Fibroblast of skin of scalp (primary cell): Measurements from ENCODE around the gene NEBL.

Source experiments
- DNase-seq: peaks from one replicate; pipeline ENCODE4 v3.0.0-alpha.2; 2013

NEBL gene

DNA sequence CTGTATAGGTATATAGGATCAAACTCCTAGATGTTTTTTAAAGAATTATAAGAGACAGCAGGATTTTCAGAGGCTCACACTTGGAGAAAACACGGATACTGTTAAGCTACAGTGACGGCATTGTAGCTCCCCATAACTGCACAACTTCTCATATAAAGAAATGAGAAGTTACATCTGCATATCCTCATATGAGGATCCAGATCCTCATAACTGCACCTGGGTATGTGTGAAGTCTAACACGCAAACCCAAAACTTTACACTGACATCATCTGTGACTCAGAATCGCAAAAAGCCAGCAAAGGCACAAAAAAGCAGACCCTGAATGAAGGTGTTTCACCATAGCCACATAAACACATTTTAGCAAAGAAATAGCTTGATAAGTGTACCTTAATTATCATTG lies 34.1 kb downstream of the NEBL start:
- no peak for DNase-seq

DNA sequence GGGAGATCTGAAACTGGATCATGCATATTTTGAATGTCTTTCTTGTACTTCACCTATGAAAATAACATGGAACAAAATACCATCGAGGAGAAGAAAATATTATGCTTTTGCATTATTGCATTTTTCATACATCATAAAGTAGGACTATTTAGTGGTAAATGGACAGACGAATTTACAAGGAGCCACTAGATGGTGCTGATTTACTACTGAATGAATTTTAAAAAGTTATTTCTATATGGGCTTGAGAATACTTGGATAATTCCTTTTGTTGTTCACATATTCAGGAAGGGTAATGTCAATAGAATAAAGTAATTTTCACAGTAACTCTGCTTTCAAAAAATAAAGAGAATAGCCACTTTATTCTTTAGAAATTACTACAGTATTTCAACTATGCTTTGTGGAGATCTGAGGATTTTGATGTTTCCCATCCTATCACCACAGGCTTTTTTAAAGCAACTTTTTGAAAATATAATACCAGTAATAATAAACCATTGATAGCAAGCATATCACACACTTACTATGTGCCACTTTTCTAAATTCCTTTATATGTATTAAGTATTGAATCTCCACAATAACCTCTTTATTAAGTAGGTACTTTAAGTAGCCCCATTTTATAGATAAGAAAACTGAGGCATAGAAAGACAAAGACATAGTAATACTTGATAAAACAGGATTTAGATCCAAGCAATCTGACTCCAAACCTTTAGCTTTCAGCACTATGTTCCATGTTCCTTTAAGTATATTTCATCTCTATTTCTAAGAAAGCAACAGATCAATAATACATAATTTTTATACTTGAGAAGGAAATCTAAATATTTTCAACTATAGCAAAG lies 38.6 kb downstream of the NEBL start:
- peak; percentile 44 for DNase-seq

DNA sequence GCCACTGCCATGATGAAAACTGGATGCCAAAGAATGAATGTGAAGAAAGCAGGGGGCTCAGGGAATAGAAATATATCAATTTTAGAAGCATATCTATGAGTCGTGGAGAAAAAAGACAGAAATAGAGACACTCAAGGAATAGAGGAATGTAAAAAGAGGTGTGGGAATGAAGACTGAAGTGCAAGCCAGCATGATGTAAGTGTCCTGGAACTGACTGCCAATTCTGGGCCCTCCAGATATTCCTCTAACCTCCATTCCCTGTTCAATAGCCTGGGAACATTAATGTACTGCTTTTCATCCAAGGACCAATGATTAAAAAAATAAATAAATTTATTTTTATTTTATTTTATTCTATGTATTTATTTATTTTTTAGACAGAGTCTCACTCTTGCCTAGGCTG lies 40.6 kb downstream of the NEBL start:
- DNase-seq: peak; percentile 5

DNA sequence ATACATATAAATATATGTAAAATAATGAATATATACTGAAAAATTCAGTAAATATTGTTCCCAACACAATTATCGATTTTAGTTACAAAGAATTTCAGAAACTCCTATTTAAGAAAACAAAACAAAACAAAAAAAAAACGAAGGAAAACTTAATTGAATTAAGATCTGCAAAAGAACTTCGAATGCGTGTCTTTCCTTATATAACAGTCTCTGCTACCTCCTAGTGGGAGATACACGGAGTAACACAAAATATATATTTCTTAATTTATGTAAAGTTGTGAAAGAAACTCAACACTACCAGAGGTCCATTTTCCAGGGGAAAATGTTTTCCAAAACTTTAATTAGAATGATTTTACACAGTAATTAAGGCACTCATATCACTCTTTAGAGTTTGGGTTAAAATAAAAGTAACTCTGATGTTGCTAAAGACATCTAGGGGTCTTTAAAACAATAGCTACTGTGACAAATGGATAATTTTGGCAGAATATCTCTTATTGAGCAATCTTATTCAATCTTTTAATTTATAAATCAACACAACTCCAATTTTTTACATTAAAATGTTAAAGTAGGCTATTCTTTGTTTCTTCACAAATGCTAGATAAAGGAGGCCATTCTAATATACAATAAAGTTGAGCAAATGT lies 41.6 kb downstream of the NEBL start:
- peak; percentile 47 for DNase-seq

DNA sequence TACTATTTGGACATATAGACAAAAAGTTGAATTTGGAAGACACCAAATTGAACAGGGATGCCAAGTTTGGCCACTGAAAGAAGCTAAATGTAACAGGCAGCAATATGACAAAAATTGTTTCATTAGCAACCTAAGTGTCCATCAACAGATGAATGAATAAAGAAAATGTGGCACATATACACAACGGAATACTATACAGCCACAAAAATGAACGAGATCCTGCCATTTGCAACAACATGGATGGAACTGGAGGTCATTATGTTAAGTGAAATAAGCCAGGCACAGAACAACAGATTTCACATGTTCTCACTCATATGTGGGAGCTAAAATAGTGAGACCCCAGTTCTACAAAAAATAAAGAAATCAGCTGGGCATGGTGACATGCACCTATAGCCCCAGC lies 43.8 kb downstream of the NEBL start:
- no peak for DNase-seq

DNA sequence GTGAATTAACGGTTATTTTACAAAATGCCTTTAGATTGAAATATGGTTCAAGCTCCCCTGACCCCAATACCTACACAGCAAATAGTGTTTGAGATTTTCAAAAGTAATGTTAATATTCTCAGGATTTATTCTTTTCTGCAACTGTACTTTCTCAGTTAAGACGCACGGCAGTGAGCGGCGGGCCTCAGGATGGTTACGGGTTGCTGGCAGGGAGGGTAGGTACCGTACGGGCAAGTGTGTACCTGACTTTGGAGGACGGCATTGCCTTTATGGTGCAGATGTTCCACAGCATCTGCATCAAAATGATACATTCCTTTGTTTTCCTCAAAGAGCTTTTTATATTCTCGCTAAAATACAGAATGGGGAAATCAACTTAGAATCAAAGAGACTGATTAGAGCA lies 44.8 kb downstream of the NEBL start:
- no peak for DNase-seq

DNA sequence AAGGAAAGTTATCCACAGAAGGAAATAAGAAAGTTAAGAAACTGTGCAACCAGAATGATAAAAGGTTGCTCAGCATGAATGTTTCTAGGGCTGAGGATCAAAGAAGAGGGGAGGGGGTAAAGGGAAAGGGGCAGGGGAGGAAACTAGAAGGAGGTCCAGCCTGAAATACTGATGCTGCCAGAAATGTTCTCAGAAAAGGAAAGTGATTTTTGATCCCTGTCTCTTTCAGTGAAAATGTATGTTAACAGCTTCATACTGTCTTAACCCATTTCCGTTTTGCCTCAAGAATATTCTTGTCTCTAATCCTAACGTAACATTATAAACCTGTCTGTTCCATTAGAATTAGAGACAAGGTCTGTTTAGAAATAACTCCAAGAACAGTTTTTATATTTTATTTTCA lies 49.6 kb downstream of the NEBL start:
- no peak for DNase-seq

DNA sequence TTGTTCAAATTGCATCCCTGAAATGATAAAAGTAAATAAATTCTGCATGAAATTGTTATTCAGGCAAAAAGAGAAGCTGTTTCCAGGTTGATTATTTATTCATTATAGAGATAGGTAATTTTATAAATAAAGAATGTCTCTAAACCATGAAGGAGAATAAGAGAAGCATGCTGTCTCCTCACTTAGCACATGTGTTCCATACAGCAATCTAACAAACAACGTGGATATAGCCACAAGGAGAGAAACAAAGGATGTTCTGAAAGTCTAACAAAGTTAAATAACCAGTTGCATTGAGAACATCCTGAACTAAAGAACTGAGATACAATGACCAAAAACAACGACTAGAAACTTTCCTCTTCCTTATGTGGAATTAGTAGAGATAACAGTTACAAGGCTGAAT lies 50.8 kb downstream of the NEBL start:
- no peak for DNase-seq

DNA sequence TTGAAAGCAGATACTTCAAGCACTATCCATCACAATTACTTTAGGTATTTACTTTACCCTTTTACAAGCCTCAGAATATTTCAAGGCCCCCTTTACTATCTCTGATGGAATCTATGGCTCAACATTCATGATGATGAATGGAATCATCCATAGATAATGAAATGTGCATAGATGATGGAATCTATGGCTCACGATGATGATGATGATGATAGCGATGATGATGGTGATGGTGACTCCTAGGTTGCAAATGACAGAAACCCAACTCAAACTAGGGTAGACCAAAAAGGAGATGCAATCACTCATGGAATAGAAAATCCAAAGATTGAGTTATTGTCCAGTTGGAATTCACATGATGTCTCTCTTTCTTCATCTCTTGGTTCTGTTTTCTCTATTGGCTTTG lies 55.7 kb downstream of the NEBL start:
- no peak for DNase-seq

DNA sequence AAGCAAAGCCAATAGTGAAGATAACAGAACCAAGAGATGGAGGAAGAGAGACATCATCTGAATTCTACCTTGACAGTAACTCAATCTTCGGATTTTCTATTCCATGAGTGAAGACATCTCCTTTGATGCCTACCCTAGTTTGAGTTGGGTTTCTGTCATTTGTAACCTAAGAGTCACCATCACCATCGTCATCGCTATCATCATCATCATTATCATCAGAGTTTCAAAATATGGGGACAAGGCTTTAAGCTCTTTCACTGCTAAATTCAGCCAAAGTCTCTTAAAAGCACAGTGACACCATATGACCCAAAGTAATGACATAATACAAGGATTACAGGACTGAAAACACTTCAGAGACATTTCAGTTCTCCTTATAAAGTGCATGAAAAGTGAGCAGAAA lies 57.2 kb downstream of the NEBL start:
- DNase-seq: no peak

DNA sequence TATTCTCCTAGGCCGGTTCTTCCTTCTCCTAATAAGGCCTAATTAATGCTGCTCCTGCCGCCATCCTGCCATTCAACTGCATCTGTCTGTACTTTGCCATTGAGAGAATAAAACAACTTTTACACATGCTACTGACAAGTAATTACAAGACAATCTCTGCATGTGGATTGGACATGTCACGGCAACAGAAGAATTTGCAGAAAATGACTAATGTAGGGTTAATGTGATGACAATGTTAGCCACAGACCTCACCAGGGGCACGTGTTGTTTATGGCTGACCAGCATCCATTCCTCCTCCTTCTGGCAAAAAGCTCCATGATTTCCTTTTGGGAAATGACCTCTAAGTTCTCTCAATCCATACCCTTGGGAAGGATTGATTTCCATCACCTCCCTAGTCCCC lies 58.0 kb downstream of the NEBL start:
- peak; percentile 27 for DNase-seq

DNA sequence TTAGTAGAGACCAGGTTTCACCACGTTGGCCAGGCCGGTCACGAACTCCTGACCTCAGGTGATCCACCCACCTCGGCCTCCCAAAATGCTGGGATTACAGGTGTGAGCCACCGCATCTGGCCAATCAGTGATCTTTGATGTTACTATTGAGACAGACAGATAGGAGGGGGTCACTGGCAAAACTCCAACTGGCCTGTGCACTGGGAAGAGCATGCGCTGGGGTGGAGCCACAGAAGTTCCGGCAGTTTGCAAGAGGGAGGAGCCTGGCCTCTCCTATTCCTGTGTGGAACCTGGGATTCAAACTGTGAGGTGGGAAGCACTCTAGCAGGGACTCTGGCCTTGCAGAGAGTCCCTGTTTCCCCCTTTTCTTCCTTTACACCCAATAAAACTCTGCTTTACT lies 60.7 kb downstream of the NEBL start:
- DNase-seq: no peak

DNA sequence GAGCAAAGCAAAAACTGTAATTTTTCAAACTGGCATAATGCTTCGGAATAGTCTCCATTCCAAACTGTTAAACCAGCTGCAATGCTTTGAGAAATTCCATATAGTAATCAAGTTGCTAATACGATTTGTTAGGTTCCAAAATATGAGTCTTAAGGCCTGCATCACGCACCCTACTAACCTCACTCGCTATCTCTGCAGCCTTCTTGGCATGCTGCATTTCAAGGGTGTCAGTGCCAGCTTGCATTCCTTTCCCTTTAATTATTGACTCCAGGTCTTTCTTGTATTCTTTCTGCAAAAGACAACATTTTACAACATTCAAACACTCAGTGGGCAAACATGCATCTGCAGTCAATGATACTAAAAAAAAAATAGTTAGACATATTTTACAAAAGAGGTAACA lies 61.8 kb downstream of the NEBL start:
- DNase-seq: no peak

DNA sequence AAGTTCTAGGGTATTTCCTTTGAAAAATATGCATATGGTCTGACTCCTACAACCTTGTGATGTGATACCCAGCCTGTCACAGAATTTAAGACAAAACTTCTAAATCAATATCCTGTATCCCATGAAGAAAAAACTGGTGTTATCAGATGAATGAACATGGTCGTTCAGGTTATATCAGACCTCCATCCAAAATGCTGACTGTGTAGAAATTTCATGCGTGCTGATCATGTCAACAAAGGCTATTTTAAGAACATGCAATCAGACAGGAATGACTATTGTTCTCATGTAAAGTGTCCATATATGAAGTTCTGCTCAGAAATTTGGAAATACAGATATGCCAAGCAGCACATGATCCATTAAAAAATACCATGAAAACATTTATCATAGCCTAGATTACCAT lies 62.3 kb downstream of the NEBL start:
- no peak for DNase-seq

DNA sequence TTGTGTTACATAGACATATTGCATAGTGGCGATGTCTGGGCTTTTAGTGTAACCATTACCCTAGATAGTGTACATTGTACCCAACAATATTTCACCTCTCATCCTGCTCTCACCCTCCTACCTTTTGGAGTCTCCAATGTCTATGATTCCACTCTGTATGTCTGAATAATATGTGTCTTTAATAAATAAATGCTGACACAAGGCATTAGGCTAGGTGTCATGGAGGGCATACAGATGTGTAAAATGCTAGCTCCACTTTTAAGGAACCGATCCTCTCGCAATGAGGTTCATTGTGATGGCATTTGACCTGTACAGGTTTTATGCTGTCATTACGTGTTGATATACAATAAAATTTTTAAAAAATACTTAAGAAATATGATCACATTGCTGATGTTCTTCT lies 74.3 kb downstream of the NEBL start:
- no peak for DNase-seq

DNA sequence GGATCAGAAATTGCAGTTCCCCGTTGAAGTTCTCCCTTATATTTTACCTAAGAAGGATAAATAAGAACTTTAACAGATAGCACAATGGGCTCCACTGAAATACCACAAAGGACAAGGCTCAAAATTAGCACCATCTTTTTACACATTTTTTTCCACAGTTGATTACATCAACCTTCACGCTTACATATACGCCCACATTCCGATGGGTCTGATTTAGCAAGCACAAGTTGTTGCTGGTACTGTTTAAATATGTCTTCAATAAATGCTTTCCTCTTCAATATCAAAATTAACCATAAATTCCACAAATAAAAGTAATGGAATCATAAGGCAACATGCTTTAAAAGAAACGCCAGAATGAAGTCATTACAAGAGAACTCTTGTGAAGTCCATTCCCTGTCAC lies 79.5 kb downstream of the NEBL start:
- peak; percentile 22 for DNase-seq

DNA sequence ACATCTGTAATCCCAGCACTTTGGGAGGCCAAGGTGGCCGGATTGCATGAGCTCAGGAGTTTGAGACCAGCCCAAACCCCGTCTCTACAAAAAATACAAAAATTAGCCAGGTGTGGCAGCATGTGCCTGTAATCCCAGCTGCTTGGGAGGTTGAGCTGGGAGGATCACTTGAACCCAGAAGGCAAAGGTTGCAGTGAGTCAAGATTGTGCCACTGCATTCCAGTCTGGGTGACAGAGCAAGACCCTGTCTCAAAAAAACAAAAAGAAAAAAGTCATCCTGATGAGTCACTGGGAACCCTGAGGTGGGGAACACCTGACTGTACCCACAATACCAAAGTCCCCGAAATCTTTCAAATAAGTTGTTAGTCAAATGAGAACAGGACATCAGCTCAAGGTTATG lies 80.0 kb downstream of the NEBL start:
- DNase-seq: no peak

DNA sequence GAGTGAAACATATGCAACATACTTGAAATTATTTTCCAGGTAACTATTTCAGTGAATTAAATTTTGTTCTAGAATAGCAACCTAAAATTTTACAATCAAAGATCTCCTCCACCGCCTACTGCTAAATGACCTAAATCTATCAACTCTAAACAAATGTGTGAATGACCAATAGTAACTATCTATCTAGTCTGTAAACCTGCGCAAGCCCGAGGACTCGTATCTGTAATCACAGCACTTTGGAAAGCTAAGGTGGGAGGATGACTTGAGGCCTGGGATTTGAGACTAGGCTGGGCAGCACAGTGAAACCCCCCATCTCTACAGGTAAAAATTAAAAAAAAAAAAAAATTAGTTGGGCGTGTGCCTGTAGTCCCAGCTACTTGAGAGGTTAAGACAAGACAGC lies 83.0 kb downstream of the NEBL start:
- no peak for DNase-seq

DNA sequence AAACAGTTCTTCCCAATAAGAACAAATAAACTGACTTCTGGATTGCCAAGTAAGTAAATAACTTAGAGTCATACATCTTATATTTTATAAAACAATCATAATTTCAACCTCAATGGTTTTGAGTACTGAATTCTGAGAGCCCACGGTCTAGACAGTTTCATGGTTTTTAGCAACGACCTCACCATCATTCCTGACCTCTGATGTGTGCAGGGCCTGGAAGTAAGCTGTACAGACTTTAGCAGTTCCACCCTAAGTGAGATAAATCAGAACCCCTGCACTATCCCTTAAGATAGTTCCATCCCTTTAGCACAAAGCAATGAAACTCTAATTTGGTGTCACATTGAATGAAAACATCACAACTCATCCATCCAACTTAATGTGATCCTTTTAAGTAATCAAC lies 86.0 kb downstream of the NEBL start:
- DNase-seq: peak; percentile 38

DNA sequence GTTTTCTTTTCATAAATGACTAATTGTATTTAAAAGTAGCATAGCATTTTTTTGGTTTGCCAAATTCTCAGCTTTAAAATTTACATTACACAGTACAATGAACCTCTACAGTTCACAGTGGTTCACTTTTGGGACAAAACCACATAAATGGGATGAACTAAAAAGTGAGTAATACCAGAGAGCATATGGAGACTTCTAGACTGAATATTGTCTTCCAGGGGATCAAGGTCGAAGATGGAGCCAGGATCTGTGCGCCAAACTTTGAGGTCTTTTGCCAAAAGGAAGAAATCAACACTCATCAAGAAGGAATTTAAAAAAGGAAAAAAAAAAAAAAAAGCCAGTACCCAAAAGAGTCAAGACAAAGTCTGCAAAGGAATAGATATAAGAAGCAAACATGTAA lies 87.5 kb downstream of the NEBL start:
- DNase-seq: peak; percentile 21

DNA sequence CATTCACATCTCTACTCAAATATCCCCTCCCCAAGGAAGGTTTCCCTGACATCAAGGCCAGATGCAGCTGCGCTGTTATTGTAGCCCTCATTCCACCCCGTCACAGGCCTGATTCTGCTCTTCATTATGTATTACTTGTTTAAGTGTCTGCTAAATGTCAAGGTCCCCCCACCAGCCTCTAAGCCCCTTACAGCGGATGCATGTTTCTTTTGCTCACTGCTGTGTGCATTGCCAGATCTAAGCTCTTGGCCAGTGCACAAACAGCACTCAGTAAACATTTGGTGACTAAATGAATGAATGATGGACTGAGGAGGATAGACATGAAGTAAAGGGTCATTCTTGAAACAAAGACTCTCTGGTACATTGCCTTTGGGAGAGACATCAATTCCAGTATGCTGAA lies 90.6 kb downstream of the NEBL start:
- DNase-seq: no peak

DNA sequence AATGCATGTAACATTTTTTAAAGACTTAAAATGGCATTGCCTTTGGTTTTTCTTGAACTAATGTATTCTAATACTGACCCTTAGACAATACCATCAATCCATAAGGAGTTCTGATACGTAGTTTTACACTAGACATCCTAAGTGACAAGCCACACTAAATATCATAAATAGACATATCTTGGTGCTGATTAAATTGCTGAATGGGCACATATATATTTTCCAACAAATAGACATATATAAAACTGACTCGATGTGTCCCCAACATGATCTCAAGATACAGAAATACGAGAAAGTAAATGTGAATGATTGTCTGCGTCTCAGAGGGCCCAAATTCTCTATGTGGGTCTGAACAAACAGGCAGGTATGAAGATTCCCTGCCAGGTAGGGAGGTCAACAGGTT lies 99.8 kb downstream of the NEBL start:
- DNase-seq: no peak

DNA sequence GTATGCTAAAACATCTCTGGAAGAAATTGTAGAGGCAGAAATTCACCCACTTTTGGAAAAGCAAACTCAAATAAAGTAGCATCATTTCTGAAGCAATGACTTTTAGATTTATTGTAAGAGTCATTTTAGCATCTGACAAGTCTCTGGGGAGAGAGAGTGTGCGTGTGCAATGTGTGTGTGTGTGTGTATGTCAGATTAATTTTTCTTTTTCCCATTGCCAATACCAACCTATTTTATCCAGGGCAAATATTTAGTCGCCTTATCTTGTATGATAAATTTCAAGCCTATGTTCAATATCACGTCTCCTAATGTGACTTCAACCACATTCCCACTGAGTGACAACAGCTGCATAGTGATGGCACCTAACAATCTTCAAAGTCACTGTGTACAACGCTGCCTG lies 101.7 kb downstream of the NEBL start:
- DNase-seq: no peak

DNA sequence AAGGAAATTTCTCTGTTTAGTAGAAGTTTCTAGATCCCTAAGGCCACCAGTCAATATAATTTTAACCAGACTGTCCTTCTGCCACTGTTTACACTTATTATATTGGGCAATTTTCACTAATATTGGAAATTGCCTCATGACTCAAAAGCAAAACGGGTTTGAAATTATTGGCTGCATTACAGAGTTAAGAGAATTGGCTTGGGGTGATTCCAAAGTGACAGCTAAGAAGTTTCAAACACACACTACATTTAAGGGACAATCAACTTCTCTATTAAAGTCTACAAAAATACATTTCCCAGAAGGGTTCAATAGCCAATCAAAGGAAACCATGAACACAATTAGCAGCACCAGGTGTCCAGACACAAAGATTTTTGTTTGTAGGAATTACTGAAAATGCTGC lies 111.9 kb downstream of the NEBL start:
- DNase-seq: no peak
